Hematopoietic multipotent progenitor cell treated with erythropoietin and hydrocortisone succinate and interleukin-3 and kit ligand, for 17 days (in vitro differentiated cells): ENCODE results near the gene ICAM2.

Experiments used
- DNase-seq: peaks from one replicate; pipeline ENCODE4 v3.0.0-alpha.2; 2015; ENCODE audit warnings: low spot score

ICAM2 gene

DNA sequence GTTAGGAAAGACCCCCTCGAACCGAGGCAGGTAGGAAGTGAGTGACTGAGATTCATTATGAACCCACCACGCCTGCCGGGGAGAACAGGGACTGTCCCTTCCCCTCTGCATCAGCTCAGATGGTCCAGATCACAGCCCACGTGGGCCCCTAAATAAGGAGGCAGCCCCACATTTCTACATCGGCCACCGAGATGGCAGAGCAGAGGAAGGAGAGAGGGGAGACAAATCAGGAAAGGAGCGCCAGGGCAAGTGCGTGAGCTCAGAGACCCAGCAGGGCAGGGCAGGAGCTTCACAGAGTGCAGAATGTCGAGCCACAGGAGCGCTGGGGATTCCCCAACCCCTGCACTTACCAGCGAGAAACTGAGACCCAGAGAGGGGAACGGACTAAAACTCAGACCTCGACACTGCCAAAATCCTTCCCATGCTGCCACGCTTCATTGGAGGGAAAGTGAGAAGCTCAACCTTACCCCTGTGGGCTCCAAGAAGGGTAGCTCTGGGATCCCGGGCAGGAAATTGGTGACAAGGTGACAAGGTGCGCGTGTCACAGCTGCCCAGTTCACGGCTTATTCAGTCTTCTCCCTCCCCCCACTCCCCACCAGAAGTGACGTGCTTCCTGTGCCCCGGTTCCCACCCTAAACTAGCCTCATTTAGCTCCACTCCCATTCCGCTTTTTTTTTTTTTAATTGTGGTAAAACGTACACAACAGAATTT is at the start of gene ICAM2:
Gene ICAM2 (minus strand): TSS at position 578 of the 711 bp plus-strand sequence. CDS start 13,942 bp downstream, outside the sequence.
- DNase-seq: peak; percentile 61

- no peak for DNase-seq
Measured at GRCh38 chr17:64070213-64070612, 49.8 kb upstream of the ICAM2 start.

- no peak for DNase-seq
Measured at GRCh38 chr17:64069143-64069542, 48.7 kb upstream of the ICAM2 start.

DNA sequence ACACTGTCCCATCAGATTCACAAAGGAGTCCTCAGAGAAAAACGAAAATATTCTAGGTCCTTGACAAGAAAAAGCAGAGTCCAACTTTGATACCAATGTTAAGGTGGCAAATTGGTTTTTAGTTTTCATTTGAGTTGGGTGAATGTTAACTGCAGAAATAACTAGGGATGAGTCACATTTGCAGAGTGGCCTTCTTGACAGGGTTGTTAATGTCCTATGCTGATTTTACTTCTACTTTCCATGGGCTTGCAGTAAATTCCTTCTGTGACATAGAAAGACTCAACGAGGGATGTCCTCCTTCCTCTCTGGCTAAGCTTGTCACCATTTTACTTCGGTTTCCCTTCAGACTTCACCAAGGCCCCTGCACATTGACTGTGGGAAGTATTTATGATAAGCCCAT is 47.2 kb upstream of the ICAM2 start:
- no peak for DNase-seq

DNA sequence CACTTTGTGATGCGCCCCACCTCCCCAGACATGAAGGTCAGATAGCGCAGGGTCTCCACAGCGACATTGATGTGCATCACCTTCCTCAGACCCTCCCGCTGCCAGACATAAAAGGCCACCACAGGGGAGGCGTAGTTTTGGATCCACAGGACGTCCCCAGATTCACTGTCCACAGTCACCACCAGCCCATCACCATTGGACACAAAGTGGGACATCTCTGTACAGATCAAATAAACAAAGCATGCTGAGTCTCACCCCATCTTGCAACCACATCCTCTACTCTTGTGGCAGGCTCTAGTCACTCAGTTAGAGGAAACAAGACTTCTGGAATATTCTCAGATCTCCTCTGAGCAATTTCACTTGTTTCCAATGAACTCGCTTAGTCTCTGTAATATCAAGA is 46.3 kb upstream of the ICAM2 start:
- no peak for DNase-seq

DNA sequence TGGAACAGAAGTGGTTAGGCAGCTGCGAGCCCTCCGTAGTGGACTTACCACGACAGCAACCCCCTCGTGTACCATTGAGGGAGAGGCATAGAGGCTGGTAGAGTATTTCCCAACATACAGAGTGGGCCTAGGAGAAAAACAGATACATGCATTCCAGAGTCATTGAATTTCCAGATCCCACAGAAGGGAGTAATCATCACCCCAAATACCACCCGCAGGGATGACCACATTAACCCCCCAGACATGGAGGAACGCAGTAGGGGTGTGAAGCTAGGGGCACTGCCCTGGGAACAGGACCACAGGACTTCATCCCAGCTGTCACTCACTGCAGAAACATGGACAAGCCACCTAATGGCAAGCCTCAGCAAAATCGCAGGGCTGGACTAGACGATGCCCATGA is 44.7 kb upstream of the ICAM2 start:
- DNase-seq: no peak

DNA sequence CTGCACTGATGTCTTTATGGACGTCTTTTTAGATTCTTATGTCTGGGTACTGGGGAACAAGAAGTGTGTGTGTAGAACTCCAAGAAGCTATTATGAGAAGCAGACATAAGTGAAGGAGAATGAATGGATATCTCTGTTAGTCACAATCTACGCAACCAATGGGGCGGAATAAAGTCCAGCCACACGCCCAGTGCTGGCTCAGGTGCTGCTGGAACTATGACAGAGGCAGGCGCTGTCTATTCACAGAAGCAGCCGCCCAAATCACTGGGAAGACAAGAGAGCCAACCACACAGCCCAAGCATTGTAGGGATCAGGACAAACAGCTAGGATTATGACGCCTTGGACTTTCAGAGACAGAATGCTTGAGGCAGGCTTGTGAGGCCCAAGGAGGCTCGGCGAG is 43.9 kb upstream of the ICAM2 start:
- DNase-seq: no peak

- peak; percentile 47 for DNase-seq
Measured at GRCh38 chr17:64063766-64064224, 43.4 kb upstream of the ICAM2 start.

GRCh38 chr17:64063088-64063487 is 42.7 kb upstream of the ICAM2 start:
- DNase-seq: no peak

DNA sequence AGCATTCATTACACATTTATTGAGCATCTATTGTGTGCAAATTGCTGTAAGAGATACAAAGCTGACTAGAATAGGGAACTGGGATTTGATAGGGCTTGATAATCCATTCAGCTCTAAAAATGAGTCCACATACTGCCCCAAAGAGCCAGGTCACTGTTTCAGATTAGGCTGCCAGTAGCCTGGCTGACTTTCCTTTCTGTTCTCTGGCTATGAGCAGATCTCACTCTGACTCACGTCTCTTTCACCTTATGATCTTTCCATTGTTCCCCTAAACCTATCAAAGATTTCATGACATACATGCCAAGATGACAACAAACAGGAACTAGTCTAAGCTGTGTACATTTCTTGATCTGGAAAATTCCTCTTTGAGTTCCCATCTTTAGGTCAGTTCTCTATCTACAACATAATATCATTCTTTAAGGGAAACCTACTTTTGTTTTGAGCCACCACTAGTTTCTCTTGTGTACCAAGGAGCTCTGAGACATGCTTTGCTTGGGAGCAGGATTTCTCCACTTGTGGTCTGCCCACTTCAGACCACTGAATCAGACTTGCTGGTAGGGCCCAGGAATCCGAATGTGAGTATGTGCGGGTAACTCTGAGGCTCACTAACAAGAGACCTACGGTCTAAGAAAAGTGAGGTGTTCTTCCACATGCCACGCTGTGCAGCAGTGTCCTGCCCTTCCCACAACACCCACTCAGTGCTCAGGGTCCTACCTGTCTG is 40.9 kb upstream of the ICAM2 start:
- DNase-seq: no peak

GRCh38 chr17:64060331-64060730 is 39.9 kb upstream of the ICAM2 start:
- DNase-seq: no peak

GRCh38 chr17:64059756-64060155 is 39.3 kb upstream of the ICAM2 start:
- no peak for DNase-seq

DNA sequence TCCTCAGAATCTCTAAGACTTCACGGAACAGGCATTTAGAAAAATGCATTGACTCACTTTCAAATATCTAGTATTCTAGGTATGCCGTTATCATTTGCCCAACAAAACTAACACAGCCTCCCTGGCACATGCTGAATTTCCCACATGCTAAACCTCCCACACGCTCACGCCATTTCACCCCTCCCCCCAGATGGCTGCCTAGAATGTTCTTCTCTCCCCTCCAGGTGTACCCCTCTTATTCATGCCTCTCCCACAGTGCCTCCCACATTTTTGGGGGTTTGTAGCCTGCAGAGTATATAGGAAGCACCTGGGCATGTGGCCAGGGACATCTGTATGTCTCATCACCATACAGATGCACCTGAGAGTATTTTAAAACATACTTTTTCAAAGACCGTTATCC is 38.2 kb upstream of the ICAM2 start:
- DNase-seq: no peak

GRCh38 chr17:64057701-64058263 is 37.3 kb upstream of the ICAM2 start:
- DNase-seq: no peak

DNA sequence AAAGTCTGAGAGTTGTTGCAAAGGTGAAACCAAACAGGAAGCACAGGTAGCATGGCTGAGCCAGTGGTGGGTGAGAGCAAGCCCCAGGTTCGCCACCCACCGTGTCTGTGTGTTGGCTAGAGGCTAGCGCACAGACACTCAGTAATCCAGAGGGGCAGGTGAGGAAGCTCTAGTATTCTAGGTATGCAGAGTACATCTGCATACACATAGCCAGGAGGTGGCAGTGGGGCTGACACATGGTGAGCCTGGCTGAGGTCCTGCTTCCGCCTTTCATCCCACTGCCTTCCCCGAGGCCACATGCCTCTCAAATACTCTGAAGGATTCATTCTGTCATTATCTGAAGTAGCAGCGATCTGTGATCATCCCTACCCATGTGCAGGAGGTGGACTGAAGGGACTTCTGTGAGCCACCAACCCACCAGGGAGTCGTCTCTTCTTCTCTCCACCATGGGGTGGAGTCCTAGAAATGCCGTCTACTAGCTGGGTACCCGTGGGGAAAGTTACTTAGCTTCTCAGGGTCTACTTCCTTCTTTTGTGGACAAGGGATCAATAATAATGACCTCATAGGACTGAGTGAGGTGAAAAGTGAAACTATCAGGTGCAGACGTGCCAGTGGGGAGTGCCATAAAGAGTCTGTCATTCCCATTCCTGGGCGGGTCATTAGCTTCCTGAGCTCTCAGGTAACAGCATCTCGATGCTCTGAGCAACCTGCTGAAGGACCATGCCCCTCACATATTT is 36.0 kb upstream of the ICAM2 start:
- no peak for DNase-seq

DNA sequence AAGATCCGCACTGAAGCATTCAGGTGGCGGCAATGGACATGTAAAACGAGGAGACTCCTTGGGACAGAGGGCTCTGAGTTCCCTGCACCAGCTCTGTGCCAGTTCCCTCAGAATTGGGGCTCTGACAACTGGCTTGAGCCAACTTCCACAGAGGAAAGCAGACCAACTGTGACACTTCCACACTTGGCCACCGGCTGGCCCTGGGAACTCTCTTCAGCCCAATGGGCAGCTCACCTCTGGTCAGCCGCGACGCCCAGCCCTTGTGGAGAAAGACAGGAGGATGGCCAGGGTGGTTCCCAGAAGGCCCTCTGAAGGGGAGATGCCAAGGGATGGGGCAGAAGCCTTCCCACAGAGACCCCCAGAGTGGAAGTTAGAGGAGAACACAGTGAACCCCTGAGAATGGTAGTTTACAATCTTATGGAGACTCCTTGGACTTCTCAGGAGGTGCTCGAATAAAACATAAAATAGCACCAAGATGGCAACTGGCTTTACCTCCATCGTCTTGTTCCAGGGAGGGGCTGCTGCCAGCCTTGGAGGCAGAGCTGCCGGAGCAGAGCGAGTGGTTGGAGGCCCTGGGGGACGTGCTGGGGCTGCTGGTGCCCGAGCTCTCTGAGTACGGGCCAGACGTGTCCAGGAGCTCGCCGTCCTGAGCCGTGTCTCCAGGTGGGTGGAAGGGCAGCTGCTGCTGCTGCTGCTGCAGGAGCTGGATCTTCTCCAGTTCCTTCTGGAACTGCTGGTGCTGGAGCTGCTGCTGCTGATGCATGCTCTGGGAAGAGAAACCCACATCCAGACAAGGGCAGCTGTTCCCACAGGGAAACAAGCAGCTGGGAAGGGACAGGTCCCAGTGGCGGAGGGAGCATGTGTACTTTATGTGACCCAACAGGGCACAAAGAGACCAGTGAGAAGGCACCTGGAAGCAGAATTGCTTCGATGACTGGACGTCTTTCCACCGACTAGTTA is 35.0 kb upstream of the ICAM2 start:
- DNase-seq: no peak

DNA sequence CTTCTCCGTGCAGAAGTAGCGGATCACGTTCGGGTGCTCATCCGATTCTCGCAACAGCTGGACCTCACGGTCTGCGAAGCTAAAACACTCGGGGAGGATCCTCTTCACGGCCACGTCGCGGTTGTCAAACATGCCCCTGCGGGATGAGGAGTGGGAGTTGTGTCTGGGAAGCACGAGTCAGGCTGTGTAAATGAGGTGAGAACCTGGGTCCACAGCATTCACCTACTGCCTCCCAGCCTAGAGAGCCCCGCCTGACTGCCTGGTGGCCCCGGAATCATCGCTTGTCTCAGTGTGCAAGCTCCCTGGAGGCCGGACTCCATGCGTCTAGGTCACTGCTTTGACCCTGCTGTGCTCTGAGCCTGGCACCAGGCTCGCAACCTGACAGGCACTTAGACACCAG is 33.9 kb upstream of the ICAM2 start:
- no peak for DNase-seq

DNA sequence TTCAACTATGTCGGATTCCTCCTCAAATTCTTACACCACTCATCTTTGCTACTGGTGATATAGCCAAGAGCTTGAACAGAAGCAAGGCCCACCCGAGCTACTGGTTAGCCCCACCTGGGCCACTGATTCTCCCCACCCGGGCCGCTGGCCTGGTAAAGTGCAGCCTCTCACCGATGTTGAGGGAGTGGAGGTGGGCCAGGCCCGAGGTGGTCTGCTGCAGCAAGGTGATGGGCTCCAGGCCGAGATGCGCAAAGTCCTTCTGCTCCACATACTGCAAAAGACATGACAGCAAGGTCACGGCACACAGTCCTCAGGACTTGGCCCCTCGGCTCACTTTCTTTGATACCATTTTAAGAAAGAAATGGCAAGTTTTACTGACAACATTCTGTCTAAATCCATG is 32.7 kb upstream of the ICAM2 start:
- no peak for DNase-seq

DNA sequence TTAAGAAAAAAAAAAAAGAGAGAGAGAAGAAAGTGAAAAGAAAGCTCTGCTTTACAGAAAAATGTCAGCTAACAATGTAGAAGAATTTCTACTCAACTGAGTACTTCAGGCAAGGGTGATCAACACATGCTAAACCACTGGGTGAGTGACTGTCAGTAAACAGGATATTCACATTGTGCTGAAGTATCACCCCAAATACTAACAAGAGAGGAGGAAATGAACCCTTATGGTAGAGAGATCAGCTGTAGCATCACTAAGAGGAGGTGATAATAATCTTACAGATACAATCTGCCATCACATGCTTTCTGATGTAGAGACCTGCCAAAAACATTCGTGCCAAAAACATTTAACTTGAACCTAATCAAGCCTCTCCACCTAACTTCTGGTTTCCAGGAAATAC is 30.7 kb upstream of the ICAM2 start:
- no peak for DNase-seq

DNA sequence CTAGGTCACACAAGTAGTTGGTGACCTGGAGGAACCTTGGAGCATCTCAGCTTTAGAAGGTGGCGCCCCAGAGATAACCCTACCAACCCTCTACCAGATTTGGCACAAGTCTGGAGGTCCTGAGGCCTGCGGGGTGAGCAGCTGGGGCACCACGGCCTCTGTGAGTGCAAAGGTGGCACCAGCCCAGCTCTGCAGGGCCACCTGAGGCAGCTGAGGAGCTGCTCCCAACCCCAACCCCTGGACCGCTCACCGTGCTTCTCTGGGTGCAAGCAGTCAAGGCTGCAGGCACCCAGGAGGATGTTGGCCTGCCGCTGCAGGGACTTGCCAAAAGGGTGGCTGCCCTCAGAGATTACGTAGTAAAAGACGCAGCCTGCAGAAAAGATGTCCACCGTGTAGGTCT is 28.4 kb upstream of the ICAM2 start:
- DNase-seq: no peak

GRCh38 chr17:64045176-64045575 is 24.7 kb upstream of the ICAM2 start:
- no peak for DNase-seq
